WTC11 (cell line): ENCODE measurements around the gene VSTM2L. TPM values are rescaled to one million over a fixed set of nuclear protein-coding genes. Genes with fewer than 3 reads are reported as not detected.

ENCODE experiments used
- ATAC-seq: fragments of 200-7000 bp; cut with Tn5 transposase; 2 replicates; pipeline ENCODE4 v1.10.0; 2021; ENCODE audit warnings: mild to moderate bottlenecking, moderate library complexity
- CTCF ChIA-PET: fragments of 300-600 bp; sonication (Branson Sonifier 250); formaldehyde crosslinking; loops from one replicate; lab custom pipeline; 2021; ENCODE audit warnings: antibody characterized with exemption; lab: Charles Lee
- POLR2A ChIA-PET: fragments of 350-600 bp; sonication (Branson Sonifier 250); formaldehyde crosslinking; loops from one replicate; lab custom pipeline; 2021; ENCODE audit warnings: antibody characterized with exemption; lab: Charles Lee
- DNase-seq: peaks from one replicate; pipeline ENCODE4 v3.0.0; 2021; ENCODE audit warnings: low spot score
- H3K27ac Mint-ChIP-seq: 2 replicates; pipeline ENCODE4 v1.8.0; 2021; ENCODE audit warnings: mixed read lengths
- H3K27me3 Mint-ChIP-seq: 2 replicates; pipeline ENCODE4 v1.8.0; 2021; ENCODE audit warnings: low read depth, mild to moderate bottlenecking, moderate library complexity, mixed read lengths
- H3K36me3 Mint-ChIP-seq: 2 replicates; pipeline ENCODE4 v1.8.0; 2021; ENCODE audit warnings: mixed read lengths
- H3K4me1 Mint-ChIP-seq: 2 replicates; pipeline ENCODE4 v1.8.0; 2022; ENCODE audit warnings: mixed read lengths
- H3K4me3 Mint-ChIP-seq: 2 replicates; pipeline ENCODE4 v1.8.0; 2021; ENCODE audit warnings: mild to moderate bottlenecking, moderate library complexity, mixed read lengths
- H3K9me3 Mint-ChIP-seq: 2 replicates; pipeline ENCODE4 v1.8.0; 2021; ENCODE audit warnings: mixed read lengths
- EMX1 ChIP-seq: fragments of 250-450 bp; sonication (Bioruptor Pico); IDR thresholded peaks from 2 replicates; pipeline ENCODE4 v1.8.0; 2021; ENCODE audit warnings: mild to moderate bottlenecking
- ESRRA ChIP-seq: sonication (generic); formaldehyde crosslinking; IDR thresholded peaks from 2 replicates; pipeline ENCODE4 v1.8.1; 2022; ENCODE audit warnings: mild to moderate bottlenecking, missing genetic modification reagents, borderline replicate concordance
- FOXK1 ChIP-seq: sonication (generic); formaldehyde crosslinking; IDR thresholded peaks from 2 replicates; pipeline ENCODE4 v1.8.0; 2022; ENCODE audit warnings: mild to moderate bottlenecking, moderate library complexity, missing genetic modification reagents
- FOXP1 ChIP-seq: sonication (generic); formaldehyde crosslinking; IDR thresholded peaks from 2 replicates; pipeline ENCODE4 v1.8.0; 2022; ENCODE audit warnings: missing genetic modification reagents, mild to moderate bottlenecking, moderate library complexity, borderline replicate concordance
- GRHL2 ChIP-seq: fragments of 250-450 bp; sonication (Bioruptor Pico); IDR thresholded peaks from 2 replicates; pipeline ENCODE4 v1.8.0; 2022; ENCODE audit warnings: mild to moderate bottlenecking, moderate library complexity; ENCODE audit not compliant: insufficient replicate concordance, severe bottlenecking
- HMGA2 ChIP-seq: fragments of 250-450 bp; sonication (Bioruptor Pico); IDR thresholded peaks from 2 replicates; pipeline ENCODE4 v1.4.0; 2021; ENCODE audit warnings: mild to moderate bottlenecking, moderate library complexity
- JAZF1 ChIP-seq: fragments of 250-450 bp; sonication (Bioruptor Pico); IDR thresholded peaks from 2 replicates; pipeline ENCODE4 v1.9.0; 2021; ENCODE audit warnings: moderate library complexity, mild to moderate bottlenecking, inconsistent platforms
- JUN ChIP-seq: sonication (generic); formaldehyde crosslinking; IDR thresholded peaks from 2 replicates; pipeline ENCODE4 v1.8.0; 2023; ENCODE audit warnings: mild to moderate bottlenecking, missing genetic modification reagents
- KAT7 ChIP-seq: sonication (generic); formaldehyde crosslinking; IDR thresholded peaks from 2 replicates; pipeline ENCODE4 v1.8.1; 2023; ENCODE audit warnings: missing genetic modification reagents, mild to moderate bottlenecking, borderline replicate concordance
- MYBL2 ChIP-seq: sonication (generic); formaldehyde crosslinking; IDR thresholded peaks from 2 replicates; pipeline ENCODE4 v1.8.1; 2023; ENCODE audit warnings: mild to moderate bottlenecking, moderate library complexity, missing genetic modification reagents
- NR1H2 ChIP-seq: sonication (generic); formaldehyde crosslinking; IDR thresholded peaks from 2 replicates; pipeline ENCODE4 v1.9.0; 2021; ENCODE audit warnings: mild to moderate bottlenecking, moderate library complexity, missing genetic modification reagents
- RELA ChIP-seq: sonication (generic); formaldehyde crosslinking; IDR thresholded peaks from 2 replicates; pipeline ENCODE4 v1.8.1; 2022; ENCODE audit warnings: missing genetic modification reagents, mild to moderate bottlenecking, borderline replicate concordance
- SMAD3 ChIP-seq: sonication (generic); formaldehyde crosslinking; IDR thresholded peaks from 2 replicates; pipeline ENCODE4 v1.8.0; 2022; ENCODE audit warnings: missing genetic modification reagents, mild to moderate bottlenecking, borderline replicate concordance
- SOX15 ChIP-seq: fragments of 250-450 bp; sonication (Bioruptor Pico); IDR thresholded peaks from 2 replicates; pipeline ENCODE4 v1.9.0; 2021; ENCODE audit warnings: mild to moderate bottlenecking
- TEAD1 ChIP-seq: sonication (generic); formaldehyde crosslinking; IDR thresholded peaks from 2 replicates; pipeline ENCODE4 v1.8.0; 2022; ENCODE audit warnings: mild to moderate bottlenecking, missing genetic modification reagents
- ZNF219 ChIP-seq: sonication (generic); formaldehyde crosslinking; IDR thresholded peaks from 2 replicates; pipeline ENCODE4 v1.8.0; 2023; ENCODE audit warnings: missing genetic modification reagents, mild to moderate bottlenecking, borderline replicate concordance
- ZNF263 ChIP-seq: sonication (generic); formaldehyde crosslinking; IDR thresholded peaks from 2 replicates; pipeline ENCODE4 v1.8.1; 2022; ENCODE audit warnings: low read depth, mild to moderate bottlenecking, moderate library complexity, missing genetic modification reagents
- total RNA-seq: library from RNA; stranded (reverse); gene quantifications from 3 replicates; pipeline ENCODE4 v1.2.3, GENCODE V29; 2021
- TF ChIP-seq, protein P1 (sequence below): sonication (generic); formaldehyde crosslinking; IDR thresholded peaks from 2 replicates; pipeline ENCODE4 v1.8.1; 2022; ENCODE audit warnings: mild to moderate bottlenecking, missing genetic modification reagents, moderate library complexity, borderline replicate concordance
- TF ChIP-seq, protein P2 (sequence below): sonication (generic); formaldehyde crosslinking; conservative IDR thresholded peaks from 2 replicates; pipeline ENCODE4 v1.8.1; 2022; ENCODE audit warnings: mild to moderate bottlenecking, missing genetic modification reagents
- TF ChIP-seq, protein P3 (sequence below): sonication (generic); formaldehyde crosslinking; IDR thresholded peaks from 2 replicates; pipeline ENCODE4 v1.8.0; 2023; ENCODE audit warnings: mild to moderate bottlenecking, missing genetic modification reagents
- TF ChIP-seq, protein P4 (sequence below): sonication (generic); formaldehyde crosslinking; IDR thresholded peaks from 2 replicates; pipeline ENCODE4 v1.8.0; 2022; ENCODE audit warnings: mild to moderate bottlenecking, missing genetic modification reagents
- TF ChIP-seq, protein P5 (sequence below): sonication (generic); formaldehyde crosslinking; IDR thresholded peaks from 2 replicates; pipeline ENCODE4 v1.8.0; 2023; ENCODE audit warnings: missing genetic modification reagents, mild to moderate bottlenecking, borderline replicate concordance

VSTM2L gene
- total RNA-seq, 1 experiment from 2014 or later, result 1.9 TPM

DNA sequence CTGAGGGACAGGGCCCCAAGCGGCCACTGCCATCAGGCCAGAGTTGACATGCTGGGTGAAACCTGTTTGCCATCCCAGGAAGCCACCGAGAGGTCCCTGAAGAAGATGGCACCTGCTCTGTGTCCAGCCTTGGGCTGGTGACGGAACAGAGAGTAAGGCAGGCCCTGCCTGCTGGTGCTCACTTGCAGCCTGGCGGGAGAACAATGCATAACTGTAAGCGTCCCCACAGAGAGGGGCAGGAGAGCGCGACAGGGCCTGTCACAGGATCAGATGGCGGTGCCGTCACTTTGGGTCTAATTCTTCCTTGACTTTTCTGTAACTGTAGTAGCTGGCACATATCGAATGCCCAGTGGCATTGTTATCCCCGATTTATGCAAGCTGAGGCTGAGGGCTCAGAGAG, 29.0 kb upstream of the VSTM2L start:
- DNase-seq (no peak), ATAC-seq (no peak)
- ChIA-PET CTCF (interaction anchor here (1.8 kb wide), 1 partner anchor 310 kb away, joined by 4 read pairs; no protein-coding TSS in a partner anchor), POLR2A (no interaction called here)
- Mint-ChIP-seq H3K4me1 (peaks cover 16% of the 10 kb centered on the region), H3K9me3 (no peaks in the 10 kb centered on the region), H3K27ac (no peak overlapping the region; the same call in 1 of the 2 replicates), H3K27me3 (no peaks in the 10 kb centered on the region), H3K4me3 (no peak overlapping the region), H3K36me3 (peaks cover 11% of the 10 kb centered on the region; the same call in 1 of the 2 replicates)
- TF ChIP-seq, protein P1, sequence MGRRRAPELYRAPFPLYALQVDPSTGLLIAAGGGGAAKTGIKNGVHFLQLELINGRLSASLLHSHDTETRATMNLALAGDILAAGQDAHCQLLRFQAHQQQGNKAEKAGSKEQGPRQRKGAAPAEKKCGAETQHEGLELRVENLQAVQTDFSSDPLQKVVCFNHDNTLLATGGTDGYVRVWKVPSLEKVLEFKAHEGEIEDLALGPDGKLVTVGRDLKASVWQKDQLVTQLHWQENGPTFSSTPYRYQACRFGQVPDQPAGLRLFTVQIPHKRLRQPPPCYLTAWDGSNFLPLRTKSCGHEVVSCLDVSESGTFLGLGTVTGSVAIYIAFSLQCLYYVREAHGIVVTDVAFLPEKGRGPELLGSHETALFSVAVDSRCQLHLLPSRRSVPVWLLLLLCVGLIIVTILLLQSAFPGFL (CRISPR knock-in tag), result no peak
- no peak for TF ChIP-seq RELA
- no peak for TF ChIP-seq JUN
- TF ChIP-seq, protein P2, sequence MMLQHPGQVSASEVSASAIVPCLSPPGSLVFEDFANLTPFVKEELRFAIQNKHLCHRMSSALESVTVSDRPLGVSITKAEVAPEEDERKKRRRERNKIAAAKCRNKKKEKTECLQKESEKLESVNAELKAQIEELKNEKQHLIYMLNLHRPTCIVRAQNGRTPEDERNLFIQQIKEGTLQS (CRISPR knock-in tag), result no peak
- TF ChIP-seq, protein P3, sequence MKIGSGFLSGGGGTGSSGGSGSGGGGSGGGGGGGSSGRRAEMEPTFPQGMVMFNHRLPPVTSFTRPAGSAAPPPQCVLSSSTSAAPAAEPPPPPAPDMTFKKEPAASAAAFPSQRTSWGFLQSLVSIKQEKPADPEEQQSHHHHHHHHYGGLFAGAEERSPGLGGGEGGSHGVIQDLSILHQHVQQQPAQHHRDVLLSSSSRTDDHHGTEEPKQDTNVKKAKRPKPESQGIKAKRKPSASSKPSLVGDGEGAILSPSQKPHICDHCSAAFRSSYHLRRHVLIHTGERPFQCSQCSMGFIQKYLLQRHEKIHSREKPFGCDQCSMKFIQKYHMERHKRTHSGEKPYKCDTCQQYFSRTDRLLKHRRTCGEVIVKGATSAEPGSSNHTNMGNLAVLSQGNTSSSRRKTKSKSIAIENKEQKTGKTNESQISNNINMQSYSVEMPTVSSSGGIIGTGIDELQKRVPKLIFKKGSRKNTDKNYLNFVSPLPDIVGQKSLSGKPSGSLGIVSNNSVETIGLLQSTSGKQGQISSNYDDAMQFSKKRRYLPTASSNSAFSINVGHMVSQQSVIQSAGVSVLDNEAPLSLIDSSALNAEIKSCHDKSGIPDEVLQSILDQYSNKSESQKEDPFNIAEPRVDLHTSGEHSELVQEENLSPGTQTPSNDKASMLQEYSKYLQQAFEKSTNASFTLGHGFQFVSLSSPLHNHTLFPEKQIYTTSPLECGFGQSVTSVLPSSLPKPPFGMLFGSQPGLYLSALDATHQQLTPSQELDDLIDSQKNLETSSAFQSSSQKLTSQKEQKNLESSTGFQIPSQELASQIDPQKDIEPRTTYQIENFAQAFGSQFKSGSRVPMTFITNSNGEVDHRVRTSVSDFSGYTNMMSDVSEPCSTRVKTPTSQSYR (CRISPR knock-in tag), result no peak
- no peak for TF ChIP-seq KAT7 (CRISPR knock-in tag)

DNA sequence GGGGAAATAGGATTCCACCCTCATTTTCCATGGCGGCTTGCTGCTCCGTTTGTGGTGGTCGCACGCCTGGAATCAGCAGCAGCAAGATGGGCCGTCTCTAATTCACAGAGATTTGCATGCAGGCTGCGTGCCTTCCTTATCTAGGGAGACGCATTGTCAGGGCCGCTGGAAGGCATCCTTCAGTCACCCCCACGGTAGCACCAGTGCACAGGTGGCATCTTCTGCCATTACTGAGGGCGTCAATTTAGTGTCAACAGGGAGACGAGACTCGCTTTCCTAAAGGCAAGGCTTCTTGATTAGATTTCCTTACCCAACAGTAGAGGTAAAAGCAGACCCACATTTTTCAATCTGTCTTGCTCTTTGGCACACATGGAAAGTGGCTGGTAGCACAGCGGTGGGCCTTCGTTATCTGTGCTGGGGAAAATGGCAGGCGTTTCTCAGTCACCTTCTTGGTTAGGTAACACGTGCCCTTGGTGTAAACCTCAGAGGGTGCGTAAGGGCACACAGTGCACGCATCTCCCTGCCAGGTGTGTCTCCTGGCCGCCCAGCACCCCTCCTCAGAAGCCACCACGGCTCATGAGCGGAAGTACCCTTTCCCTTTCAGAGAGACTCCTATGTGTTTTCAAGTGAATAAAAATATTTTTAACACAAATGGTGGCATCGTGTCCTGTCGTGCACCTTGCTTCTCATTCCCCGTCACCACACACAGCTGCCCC, 27.3 kb upstream of the VSTM2L start:
- CTCF ChIA-PET, result interaction anchor here (1.8 kb wide), 1 partner anchor 311 kb away, joined by 4 read pairs; no protein-coding TSS in a partner anchor
- H3K27ac Mint-ChIP-seq, result no peak overlapping the region; the same call in 1 of the 2 replicates

DNA sequence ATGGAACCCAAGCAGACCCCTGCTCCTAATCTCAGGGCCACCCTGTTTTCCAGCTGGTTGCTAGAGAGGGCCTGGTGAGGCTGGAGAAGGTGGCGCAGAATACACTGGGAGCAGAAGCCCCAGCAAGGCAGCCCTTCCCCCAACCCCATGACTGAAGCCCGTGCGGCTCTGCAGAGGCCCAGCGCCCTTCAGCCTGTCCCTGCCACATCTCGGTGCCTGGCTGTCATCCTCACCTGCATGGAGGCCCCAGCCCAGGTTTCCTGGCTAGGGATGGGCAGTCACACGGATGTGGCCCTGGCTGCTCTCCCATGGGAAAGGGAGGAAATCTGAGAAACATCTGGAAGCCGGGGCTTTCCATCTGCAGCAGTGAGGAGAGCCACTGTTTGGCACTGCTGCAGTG, 26.1 kb upstream of the VSTM2L start:
- Mint-ChIP-seq H3K36me3 (0 out of 2 replicates have a peak, but pooled peaks cover 3% of the 10 kb centered on the region), H3K27me3 (no peaks in the 10 kb centered on the region), H3K4me1 (no peaks in the 10 kb centered on the region), H3K4me3 (no peak overlapping the region), H3K27ac (no peak overlapping the region), H3K9me3 (no peaks in the 10 kb centered on the region)
- no peak for ATAC-seq
- no peak for DNase-seq
- POLR2A ChIA-PET, result no interaction called here
- CTCF ChIA-PET, result no interaction called here
- TF ChIP-seq FOXK1 (CRISPR knock-in tag) (no peak), ZNF263 (CRISPR knock-in tag) (no peak), SOX15 (CRISPR knock-in tag) (no peak), MYBL2 (CRISPR knock-in tag) (no peak), FOXP1 (CRISPR knock-in tag) (no peak), SMAD3 (no peak), ZNF219 (CRISPR knock-in tag) (no peak), TEAD1 (CRISPR knock-in tag) (no peak), JAZF1 (CRISPR knock-in tag) (no peak), NR1H2 (CRISPR knock-in tag) (no peak), HMGA2 (no peak), GRHL2 (CRISPR knock-in tag) (no peak)
- TF ChIP-seq, protein P4, sequence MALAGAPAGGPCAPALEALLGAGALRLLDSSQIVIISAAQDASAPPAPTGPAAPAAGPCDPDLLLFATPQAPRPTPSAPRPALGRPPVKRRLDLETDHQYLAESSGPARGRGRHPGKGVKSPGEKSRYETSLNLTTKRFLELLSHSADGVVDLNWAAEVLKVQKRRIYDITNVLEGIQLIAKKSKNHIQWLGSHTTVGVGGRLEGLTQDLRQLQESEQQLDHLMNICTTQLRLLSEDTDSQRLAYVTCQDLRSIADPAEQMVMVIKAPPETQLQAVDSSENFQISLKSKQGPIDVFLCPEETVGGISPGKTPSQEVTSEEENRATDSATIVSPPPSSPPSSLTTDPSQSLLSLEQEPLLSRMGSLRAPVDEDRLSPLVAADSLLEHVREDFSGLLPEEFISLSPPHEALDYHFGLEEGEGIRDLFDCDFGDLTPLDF (CRISPR knock-in tag), result no peak
- TF ChIP-seq, protein P5, sequence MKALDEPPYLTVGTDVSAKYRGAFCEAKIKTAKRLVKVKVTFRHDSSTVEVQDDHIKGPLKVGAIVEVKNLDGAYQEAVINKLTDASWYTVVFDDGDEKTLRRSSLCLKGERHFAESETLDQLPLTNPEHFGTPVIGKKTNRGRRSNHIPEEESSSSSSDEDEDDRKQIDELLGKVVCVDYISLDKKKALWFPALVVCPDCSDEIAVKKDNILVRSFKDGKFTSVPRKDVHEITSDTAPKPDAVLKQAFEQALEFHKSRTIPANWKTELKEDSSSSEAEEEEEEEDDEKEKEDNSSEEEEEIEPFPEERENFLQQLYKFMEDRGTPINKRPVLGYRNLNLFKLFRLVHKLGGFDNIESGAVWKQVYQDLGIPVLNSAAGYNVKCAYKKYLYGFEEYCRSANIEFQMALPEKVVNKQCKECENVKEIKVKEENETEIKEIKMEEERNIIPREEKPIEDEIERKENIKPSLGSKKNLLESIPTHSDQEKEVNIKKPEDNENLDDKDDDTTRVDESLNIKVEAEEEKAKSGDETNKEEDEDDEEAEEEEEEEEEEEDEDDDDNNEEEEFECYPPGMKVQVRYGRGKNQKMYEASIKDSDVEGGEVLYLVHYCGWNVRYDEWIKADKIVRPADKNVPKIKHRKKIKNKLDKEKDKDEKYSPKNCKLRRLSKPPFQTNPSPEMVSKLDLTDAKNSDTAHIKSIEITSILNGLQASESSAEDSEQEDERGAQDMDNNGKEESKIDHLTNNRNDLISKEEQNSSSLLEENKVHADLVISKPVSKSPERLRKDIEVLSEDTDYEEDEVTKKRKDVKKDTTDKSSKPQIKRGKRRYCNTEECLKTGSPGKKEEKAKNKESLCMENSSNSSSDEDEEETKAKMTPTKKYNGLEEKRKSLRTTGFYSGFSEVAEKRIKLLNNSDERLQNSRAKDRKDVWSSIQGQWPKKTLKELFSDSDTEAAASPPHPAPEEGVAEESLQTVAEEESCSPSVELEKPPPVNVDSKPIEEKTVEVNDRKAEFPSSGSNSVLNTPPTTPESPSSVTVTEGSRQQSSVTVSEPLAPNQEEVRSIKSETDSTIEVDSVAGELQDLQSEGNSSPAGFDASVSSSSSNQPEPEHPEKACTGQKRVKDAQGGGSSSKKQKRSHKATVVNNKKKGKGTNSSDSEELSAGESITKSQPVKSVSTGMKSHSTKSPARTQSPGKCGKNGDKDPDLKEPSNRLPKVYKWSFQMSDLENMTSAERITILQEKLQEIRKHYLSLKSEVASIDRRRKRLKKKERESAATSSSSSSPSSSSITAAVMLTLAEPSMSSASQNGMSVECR (CRISPR knock-in tag), result no peak

More for the DNA sequence above, 27.3 kb upstream of the VSTM2L start:
- peaks cover 6% of the 10 kb centered on the region; the same call in 1 of the 2 replicates for H3K36me3 Mint-ChIP-seq
- no peak overlapping the region for H3K4me3 Mint-ChIP-seq
- no peaks in the 10 kb centered on the region; the same call in 1 of the 2 replicates for H3K4me1 Mint-ChIP-seq
- TF ChIP-seq ESRRA (CRISPR knock-in tag), result no peak
- TF ChIP-seq EMX1 (CRISPR knock-in tag), result no peak
- no peaks in the 10 kb centered on the region for H3K9me3 Mint-ChIP-seq
- no peaks in the 10 kb centered on the region for H3K27me3 Mint-ChIP-seq
- no peak for ATAC-seq
- no peak for DNase-seq
- POLR2A ChIA-PET, result no interaction called here
